Measurements from ENCODE around the gene ADPRM. TPM values are rescaled to one million over a fixed set of nuclear protein-coding genes. Genes with fewer than 3 reads are reported as not detected.

Gene ADPRM
- total RNA-seq, 2 experiments from 2014 or later: 15.3 to 15.4 TPM

- DNase-seq: no peak
- Mint-ChIP-seq H3K27me3 (peaks cover 6% of the 10 kb centered on the region), H3K27ac (no peak overlapping the region), H3K4me3 (no peak overlapping the region), H3K36me3 (ENCODE audit: low read depth) (no peaks in the 10 kb centered on the region), H3K9me3 (no peaks in the 10 kb centered on the region), H3K4me1 (no peaks in the 10 kb centered on the region)
- ChIA-PET CTCF (interaction anchor here (0.7 kb wide), 1 partner anchor 30 kb away, joined by 3 read pairs; no protein-coding TSS in a partner anchor), POLR2A (no interaction called here)
Measured at GRCh38 chr17:10751563-10751962, 54.2 kb downstream of the ADPRM start.

- no peak overlapping the region for H3K4me3 Mint-ChIP-seq
- H3K9me3 Mint-ChIP-seq: no peaks in the 10 kb centered on the region
- no peaks in the 10 kb centered on the region for H3K36me3 Mint-ChIP-seq (ENCODE audit: low read depth)
- POLR2A ChIA-PET: no interaction called here
- H3K27me3 Mint-ChIP-seq: peaks cover 2% of the 10 kb centered on the region
- CTCF ChIA-PET: no interaction called here
- no peak for DNase-seq
- no peaks in the 10 kb centered on the region for H3K4me1 Mint-ChIP-seq
- no peak overlapping the region for H3K27ac Mint-ChIP-seq
Measured at GRCh38 chr17:10752696-10753095, 55.3 kb downstream of the ADPRM start.

- DNase-seq: peak; percentile 26
- Mint-ChIP-seq H3K4me3 (no peak overlapping the region), H3K36me3 (ENCODE audit: low read depth) (no peaks in the 10 kb centered on the region), H3K27ac (no peak overlapping the region), H3K9me3 (no peaks in the 10 kb centered on the region), H3K27me3 (no peaks in the 10 kb centered on the region), H3K4me1 (no peaks in the 10 kb centered on the region)
- ChIA-PET POLR2A (no interaction called here), CTCF (interaction anchor here (1.5 kb wide), 1 partner anchor 18 kb away, joined by 5 read pairs; no protein-coding TSS in a partner anchor)
Measured at GRCh38 chr17:10754109-10754508, 56.7 kb downstream of the ADPRM start.

- no peak for DNase-seq
- CTCF ChIA-PET: interaction anchor here (0.7 to 1.5 kb wide), 2 partner anchors 18 to 90 kb away, joined by 3 to 5 read pairs; no protein-coding TSS in a partner anchor
- no peak overlapping the region for H3K4me3 Mint-ChIP-seq
- no peaks in the 10 kb centered on the region for H3K9me3 Mint-ChIP-seq
- POLR2A ChIA-PET: no interaction called here
- H3K27ac Mint-ChIP-seq: no peak overlapping the region
- H3K27me3 Mint-ChIP-seq: no peaks in the 10 kb centered on the region
- H3K36me3 Mint-ChIP-seq (ENCODE audit: low read depth): no peaks in the 10 kb centered on the region
- no peaks in the 10 kb centered on the region for H3K4me1 Mint-ChIP-seq
Measured at GRCh38 chr17:10754861-10755591, 57.6 kb downstream of the ADPRM start.

GRCh38 chr17:10755592-10756127 lies 58.3 kb downstream of the ADPRM start:
- ChIA-PET POLR2A (interaction anchor here (0.6 kb wide), 1 partner anchor 31 kb away, joined by 3 read pairs; no protein-coding TSS in a partner anchor), CTCF (interaction anchor here (1.5 kb wide), 1 partner anchor 17 kb away, joined by 5 read pairs; no protein-coding TSS in a partner anchor)
- no peaks in the 10 kb centered on the region for H3K27me3 Mint-ChIP-seq
- no peaks in the 10 kb centered on the region for H3K9me3 Mint-ChIP-seq
- H3K36me3 Mint-ChIP-seq (ENCODE audit: low read depth): no peaks in the 10 kb centered on the region
- H3K27ac Mint-ChIP-seq: no peak overlapping the region
- H3K4me1 Mint-ChIP-seq: no peaks in the 10 kb centered on the region
- no peak overlapping the region for H3K4me3 Mint-ChIP-seq
- no peak for DNase-seq

GRCh38 chr17:10756185-10756584 lies 58.8 kb downstream of the ADPRM start:
- Mint-ChIP-seq H3K36me3 (ENCODE audit: low read depth) (no peaks in the 10 kb centered on the region), H3K9me3 (no peaks in the 10 kb centered on the region), H3K4me3 (no peak overlapping the region), H3K4me1 (no peaks in the 10 kb centered on the region), H3K27me3 (no peaks in the 10 kb centered on the region), H3K27ac (no peak overlapping the region)
- CTCF ChIA-PET: no interaction called here
- POLR2A ChIA-PET: interaction anchor here (0.6 kb wide), 1 partner anchor 32 kb away, joined by 3 read pairs; no protein-coding TSS in a partner anchor
- no peak for DNase-seq

GRCh38 chr17:10756619-10757018 lies 59.2 kb downstream of the ADPRM start:
- CTCF ChIA-PET: no interaction called here
- POLR2A ChIA-PET: no interaction called here
- H3K4me3 Mint-ChIP-seq: no peak overlapping the region
- H3K4me1 Mint-ChIP-seq: no peaks in the 10 kb centered on the region
- no peaks in the 10 kb centered on the region for H3K36me3 Mint-ChIP-seq (ENCODE audit: low read depth)
- H3K27ac Mint-ChIP-seq: no peak overlapping the region
- DNase-seq: no peak
- no peaks in the 10 kb centered on the region for H3K9me3 Mint-ChIP-seq
- H3K27me3 Mint-ChIP-seq: no peaks in the 10 kb centered on the region

- Mint-ChIP-seq H3K4me1 (no peaks in the 10 kb centered on the region), H3K4me3 (no peak overlapping the region), H3K27ac (no peak overlapping the region), H3K36me3 (ENCODE audit: low read depth) (no peaks in the 10 kb centered on the region), H3K9me3 (no peaks in the 10 kb centered on the region), H3K27me3 (no peaks in the 10 kb centered on the region)
- no peak for DNase-seq
- CTCF ChIA-PET: no interaction called here
- POLR2A ChIA-PET: no interaction called here
Measured at GRCh38 chr17:10757067-10757466, 59.7 kb downstream of the ADPRM start.

GRCh38 chr17:10757647-10758046 lies 60.3 kb downstream of the ADPRM start:
- Mint-ChIP-seq H3K4me1 (no peaks in the 10 kb centered on the region), H3K9me3 (no peaks in the 10 kb centered on the region), H3K27me3 (no peaks in the 10 kb centered on the region), H3K36me3 (ENCODE audit: low read depth) (no peaks in the 10 kb centered on the region), H3K4me3 (no peak overlapping the region), H3K27ac (no peak overlapping the region)
- CTCF ChIA-PET: no interaction called here
- POLR2A ChIA-PET: no interaction called here
- no peak for DNase-seq

GRCh38 chr17:10758062-10758461 lies 60.7 kb downstream of the ADPRM start:
- no peak overlapping the region for H3K27ac Mint-ChIP-seq
- H3K36me3 Mint-ChIP-seq (ENCODE audit: low read depth): no peaks in the 10 kb centered on the region
- no peak for DNase-seq
- H3K4me1 Mint-ChIP-seq: no peaks in the 10 kb centered on the region
- no peaks in the 10 kb centered on the region for H3K27me3 Mint-ChIP-seq
- ChIA-PET CTCF (no interaction called here), POLR2A (no interaction called here)
- H3K4me3 Mint-ChIP-seq: no peak overlapping the region
- H3K9me3 Mint-ChIP-seq: no peaks in the 10 kb centered on the region

Other genes with a start within 250 kb of the ADPRM start
- not detected for gene MYH4, start 228.0 kb upstream of the ADPRM start, total RNA-seq
- not detected for gene MYH1, start 179.1 kb upstream of the ADPRM start, total RNA-seq
- not detected for gene MYH2, start 147.9 kb upstream of the ADPRM start, total RNA-seq
- gene MYH3, start 40.3 kb upstream of the ADPRM start, total RNA-seq: 1 to 10 TPM; 2.5 to 3.0 TPM
- 10 to 100 TPM; 19.9 to 24.5 TPM for gene SCO1, start 61 bp upstream of the ADPRM start, total RNA-seq
- under 1 TPM; 0.10 to 0.78 TPM for gene TMEM220, start 32.4 kb downstream of the ADPRM start, total RNA-seq
- not detected for gene TMEM238L, start 106.5 kb downstream of the ADPRM start, total RNA-seq
- not detected for gene PIRT, start 140.5 kb downstream of the ADPRM start, total RNA-seq

All from activated CD4-positive, alpha-beta memory T cell treated with anti-CD3 and anti-CD28 coated beads, Interleukin-2, amount 10 ng/mL, durations not matched to agents 7 days and 5 days (primary cell).